Measurements from ENCODE around the gene SMPD3.

Gene SMPD3

DNA sequence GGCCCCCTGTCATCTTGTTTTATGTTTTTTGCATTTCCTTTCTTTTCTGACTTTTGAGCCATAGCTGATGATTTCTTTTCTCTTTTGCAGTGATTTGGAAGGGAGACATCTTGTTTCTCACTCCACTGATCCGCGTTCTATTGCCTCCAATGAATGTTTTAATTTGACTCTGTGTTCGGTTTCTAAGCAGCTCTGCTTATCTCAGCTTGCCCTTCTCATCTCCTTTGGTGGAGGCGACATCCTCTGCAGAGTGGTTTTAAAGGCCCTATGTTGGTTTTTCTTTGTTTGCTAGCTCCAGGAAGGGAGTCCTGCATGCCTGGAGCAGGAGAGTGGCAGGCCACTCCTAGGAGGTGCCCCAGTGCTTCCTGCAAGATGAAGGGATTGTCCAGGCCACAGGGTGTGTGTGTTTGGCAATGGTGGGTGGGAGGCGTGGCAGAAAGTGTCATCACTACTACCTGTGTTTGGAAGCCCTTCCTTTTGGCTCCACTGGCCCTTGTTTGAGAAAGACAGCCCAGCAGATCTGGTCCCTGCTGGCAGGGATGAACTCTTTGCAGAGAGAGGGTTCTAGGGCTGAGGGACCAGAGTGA lies 13.6 kb downstream of the SMPD3 start:
- no peak for DNase-seq (ENCODE audit: low read depth in 2 of 2)

DNA sequence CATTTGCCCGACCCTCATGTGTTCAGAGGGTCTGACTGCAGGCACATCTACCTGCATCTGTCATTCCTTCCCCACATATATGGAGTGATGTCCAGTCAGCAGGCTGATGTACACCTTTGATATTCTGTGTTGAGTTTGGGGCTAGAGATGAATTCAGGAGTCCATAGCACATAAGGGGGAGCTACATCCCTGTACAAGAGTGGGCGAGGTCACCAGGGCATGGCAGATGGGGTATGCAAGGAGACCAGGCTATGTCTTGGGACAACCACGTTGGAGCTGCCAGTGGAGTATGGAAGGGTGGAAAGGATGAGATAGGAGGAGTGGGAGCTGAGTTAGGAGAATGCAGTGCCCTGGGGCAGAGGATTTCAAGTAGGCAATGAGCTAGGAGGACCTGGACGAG lies 15.0 kb downstream of the SMPD3 start:
- DNase-seq (ENCODE audit: low read depth in 2 of 2) = no peak

DNA sequence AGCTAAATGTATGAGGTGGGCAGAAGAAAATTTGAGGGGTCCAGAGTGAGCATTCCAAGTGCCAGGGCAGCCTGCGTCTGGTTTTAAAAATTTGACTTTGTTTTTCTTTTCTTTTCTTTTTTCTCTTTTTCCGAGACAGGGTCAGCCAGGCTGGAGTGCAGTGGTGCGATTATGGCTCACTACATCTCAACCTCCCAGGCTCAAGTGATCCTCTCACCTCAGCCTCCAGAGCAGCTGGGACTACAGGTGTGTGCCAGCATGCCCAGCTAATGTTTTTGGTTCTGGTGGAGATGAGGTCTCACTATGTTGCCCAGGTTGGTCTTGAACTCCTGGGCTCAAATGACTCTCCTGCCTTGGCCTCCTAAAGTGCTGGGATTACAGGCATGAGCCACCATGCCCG lies 15.6 kb downstream of the SMPD3 start:
- no peak for DNase-seq (ENCODE audit: low read depth in 2 of 2)

DNA sequence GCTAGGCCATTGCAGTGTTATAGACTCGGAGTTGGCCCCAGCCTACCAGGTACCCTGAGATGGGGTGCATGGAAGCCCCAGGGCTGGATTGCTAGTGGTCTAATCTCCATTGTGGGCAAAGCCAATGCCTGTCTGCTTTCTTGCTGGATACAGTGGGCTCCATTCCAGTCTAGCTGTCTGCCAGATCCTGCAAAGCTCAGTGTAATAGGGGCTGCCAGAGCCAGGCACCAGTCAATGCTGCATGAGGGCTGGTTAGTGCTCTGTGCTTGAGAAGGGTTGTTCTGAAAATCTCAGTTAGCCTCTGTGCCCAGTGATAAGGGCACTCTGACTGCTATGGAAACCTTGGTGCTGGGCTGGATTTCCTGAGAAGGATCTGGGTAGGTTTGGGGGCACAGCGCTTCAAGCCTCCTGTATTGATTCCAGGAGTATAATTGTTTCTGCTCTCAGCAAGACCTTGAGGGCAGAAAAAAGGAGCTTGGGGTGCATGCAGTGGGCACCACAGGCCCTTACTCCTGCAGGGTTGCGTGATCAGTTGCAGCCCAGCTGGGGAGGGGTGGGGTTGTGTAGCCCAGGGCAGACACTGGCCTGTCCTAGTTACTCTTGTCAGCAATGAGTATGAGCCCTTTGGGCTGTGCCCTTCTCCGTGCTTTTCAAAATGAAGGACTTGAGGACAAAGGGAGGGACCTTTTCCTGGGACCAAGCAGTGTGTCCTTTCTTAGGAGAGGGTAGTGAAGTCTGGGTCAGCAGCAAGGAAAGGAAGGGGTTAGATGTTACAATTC lies 19.0 kb downstream of the SMPD3 start:
- DNase-seq (ENCODE audit: low read depth in 2 of 2) = no peak

DNA sequence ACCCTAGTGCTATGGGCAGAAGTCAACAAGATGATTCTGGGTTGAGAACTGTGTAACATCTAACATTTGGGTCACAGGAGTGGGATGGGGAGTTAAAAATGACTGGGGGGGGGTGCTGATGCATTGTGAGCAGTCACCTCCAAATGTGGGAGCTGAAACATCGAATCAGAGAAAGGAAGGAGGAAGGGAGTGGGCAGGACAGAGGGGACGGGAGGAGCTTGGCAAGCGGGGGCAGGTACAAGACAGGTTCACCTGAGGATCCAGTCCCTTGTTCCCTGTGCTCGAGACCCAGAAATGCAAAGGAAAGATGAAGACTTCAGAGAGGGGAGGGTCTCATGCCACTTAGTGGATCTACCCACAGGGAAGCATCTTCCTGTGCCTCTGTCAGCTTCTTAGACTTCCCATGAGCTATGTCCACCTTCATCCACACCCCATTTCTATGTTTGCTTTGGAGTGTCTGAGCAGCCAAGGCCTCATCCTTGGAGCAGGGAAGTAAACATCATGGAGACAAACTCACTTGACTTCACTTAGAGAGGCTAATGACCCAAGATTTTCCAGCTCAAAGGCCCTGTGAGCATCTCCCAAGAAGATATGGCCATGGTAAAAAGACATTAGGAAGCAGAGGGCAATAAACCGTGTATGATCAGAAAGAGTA lies 20.5 kb downstream of the SMPD3 start:
- DNase-seq (ENCODE audit: low read depth in 2 of 2) = no peak

DNA sequence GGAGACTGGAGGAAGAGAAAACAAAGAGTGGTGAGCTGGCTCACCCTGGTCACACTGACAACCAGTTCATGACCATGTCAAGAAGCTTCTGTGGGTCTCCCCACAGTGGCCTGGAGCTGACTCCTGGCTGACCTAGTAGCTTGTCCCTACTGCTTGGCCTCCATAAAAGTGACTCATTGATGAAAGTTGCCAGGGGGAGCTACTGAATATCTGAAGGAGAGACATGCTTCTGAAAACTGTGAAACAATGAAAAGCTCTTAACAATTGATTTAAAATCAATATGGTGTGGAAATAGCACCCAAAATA lies 22.0 kb downstream of the SMPD3 start:
- no peak for DNase-seq (ENCODE audit: low read depth in 2 of 2)

DNA sequence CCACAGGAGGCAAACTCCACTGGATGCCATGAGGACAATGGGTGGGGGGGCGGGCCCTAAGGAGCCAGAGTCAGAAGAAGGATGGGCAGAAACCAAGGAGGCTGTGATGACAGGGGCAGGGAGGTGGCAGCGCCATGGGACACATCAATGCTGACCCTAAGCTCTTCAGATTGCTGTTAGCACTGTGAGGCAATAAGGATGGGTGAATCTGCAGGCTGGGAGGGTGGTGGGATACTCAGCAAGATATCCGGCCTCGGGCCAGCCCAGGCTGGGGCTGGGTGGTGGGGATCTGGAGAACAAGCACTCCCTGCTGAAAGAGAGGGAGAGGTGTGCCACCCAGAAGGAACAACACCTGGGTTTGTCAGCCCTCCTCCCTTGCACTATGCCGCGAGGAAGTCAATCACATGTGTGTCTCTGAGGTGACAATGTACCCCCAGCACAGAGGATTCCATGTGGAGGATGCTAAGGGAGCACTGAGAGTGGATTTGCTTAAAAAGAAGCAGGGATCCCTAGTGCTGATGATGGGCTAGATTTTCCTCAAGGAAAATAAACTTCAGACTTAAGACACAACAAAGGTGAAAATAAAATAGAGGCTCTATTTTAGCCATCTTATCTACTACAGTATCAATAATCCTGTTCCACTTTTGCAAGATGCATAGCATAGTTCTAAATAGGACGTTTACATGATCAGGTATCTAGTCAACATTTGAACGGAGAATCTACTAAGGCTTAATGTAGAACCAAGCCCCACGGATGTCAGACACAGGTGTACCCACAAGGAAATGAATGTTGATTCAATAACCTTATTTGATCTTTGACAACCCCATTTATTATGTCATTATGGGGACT lies 22.6 kb downstream of the SMPD3 start:
- no peak for DNase-seq (ENCODE audit: low read depth in 2 of 2)

DNA sequence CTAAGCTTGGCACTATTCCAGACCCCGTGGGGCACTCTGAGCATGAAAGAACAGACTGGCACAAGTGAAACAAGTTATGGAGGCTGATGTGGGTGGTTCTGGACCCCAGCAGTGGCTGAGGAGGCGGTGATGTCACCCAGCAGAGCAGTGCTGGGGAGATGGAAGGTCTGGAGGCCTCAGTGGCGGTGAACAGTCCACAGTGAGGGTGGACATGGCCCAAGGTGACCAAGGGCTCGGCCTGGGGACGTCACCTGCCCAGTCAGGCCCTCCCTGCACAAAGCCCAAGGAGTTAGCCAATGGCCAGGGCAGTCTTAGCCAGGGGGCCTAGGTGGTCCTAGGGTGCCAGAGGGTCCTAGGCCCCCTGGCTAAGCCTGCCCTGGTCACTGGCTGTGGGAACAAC lies 24.5 kb downstream of the SMPD3 start:
- no peak for DNase-seq (ENCODE audit: low read depth in 2 of 2)

DNA sequence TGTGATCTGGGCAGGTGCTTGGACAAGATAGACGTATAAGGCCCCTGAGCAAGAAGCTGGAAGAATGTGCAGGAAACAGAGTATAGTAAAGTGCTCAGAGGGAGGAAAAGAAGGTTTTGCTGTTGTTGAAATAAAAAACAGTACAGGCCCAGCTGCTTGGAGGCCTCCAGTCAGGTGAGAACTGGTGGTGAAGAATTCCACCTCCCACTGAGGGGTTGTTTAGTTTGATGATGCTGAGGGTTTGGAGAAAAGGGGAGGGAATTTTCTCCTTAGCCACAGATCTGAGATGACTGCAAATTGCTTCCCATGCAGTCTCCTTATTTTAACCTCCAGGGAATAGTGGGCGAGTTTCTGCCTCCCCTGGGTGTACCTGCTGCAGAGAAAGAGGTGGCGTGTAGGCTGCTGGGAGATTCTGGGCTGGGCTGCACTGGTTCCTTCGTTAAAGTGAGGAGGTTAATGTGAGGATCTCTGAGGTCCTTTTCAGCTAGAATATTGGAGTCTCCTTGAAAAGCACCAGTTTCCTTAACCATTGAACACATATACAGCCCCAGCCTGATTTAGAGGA lies 25.8 kb downstream of the SMPD3 start:
- no peak for DNase-seq (ENCODE audit: low read depth in 2 of 2)

DNA sequence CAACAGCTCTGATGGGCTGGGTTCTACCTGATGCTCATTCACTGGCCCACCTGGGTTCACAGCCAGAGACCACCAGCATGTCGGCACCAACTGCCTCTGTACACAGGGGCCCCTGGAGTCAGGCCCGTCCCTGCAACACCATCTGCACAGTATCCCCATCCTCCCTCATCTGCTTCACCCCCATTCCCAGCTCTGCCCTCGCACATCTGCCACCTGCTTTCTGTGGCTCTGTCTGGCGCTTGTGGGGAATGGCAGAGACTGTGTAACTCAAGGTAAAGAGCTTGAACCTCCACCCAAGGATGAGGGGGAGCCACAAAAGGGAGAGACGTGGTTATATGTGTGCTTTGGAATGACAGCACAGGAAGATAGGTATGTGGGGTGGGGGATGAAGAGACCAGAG lies 27.2 kb downstream of the SMPD3 start:
- no peak for DNase-seq (ENCODE audit: low read depth in 2 of 2)

DNA sequence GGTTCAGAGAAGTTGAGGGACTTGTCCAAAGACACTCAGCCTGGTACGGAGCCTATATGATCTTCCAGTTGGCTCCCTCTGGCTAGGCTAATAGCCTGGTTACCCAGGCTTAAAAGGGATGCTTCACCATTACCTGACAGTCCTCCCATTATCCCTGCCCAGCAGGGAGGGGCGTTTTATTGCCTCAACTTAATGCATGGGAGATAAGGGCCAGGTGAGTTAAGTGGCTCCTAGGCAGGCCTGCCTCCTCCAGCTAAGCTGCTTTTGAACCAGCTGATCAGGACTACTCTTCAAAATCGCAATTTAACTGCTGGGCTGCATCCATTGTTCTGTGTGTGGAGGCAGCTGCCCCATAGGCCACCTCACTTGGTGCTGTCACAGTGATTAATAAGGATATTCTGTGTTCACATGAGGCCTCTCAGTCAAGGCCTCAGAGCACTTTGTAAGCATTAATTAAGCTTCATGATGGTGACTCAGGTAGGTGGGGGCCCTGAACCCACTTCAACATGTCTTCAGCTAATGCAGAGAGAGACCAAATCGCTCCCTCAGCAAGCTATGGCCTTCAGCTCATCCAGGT lies 27.9 kb downstream of the SMPD3 start:
- no peak for DNase-seq (ENCODE audit: low read depth in 2 of 2)

DNA sequence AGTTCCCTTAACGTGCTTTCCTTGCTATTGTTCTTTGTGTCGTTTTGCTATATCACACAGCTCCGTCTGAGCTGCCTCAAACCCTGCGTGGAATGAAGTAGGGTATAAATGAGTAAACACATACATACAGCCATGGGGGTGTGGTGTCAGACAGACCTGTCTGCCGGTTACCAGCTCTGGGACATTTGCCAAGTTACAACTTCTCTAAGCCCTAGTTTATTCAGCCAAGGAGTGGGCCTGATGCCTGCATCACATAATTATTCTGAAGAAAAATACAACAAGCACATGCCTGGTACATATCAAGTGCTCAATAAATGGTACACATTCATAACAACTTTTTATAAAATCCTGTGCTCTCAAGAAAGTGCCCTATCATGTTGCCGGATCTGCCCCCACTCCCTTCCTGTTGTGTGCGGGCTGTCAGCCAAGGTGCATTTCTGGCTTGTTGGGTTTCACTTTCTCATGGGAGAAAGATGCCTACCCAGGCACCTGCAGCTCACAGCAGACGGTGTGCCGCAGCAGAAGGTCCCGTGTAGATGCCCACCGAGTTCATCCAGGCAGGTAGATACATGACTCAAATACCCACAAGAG lies 30.5 kb downstream of the SMPD3 start:
- DNase-seq (ENCODE audit: low read depth in 2 of 2) = peak; percentile 53 to 55

DNA sequence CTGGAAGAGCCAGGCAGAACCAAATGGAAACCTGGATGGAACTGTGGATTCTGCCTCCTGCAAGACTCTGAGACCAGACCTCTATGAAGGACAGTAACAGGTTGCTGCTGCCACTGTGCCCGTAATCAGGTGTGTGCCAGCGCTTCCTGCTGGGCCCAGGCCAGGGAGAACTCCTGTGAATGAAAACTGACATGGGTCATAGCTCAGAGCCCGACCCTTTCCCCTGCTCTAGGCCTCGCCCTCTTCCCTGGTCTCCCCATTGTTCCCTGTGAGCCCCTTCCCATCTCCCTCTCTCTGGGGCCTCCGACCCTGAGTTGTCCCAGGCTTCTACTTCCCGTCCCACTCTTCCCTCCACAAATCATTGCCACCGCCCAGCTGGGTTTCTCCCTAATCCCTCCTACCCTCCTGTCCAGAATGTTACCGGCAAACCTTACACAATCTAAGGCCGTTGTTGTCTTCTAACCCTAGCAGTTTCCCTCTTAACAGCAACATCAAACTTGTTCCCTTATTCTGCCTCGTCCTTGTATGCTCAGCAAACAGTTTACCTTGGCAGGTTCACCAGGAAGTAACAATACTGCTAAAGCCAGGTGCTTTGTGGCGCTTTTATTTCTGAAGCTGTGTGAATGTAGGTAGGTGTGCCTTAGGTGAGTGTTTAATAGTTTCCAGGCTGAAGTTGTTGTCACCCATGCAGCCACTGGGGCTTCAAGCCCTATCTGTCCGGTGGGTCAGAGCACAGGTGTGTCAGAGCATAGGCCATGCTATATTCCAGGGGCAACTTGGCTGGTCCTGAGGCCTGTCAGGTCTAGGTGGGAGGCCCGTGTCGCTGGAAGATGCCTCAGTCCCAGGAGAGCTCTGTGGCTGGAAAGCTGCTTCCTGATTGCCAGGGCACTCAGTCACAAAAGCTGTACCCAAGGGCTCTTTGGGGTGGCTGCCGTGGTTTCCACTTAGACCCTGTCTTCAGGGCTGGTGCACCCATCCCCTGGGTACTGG lies 32.0 kb downstream of the SMPD3 start:
- DNase-seq (ENCODE audit: low read depth in 2 of 2) = no peak

DNA sequence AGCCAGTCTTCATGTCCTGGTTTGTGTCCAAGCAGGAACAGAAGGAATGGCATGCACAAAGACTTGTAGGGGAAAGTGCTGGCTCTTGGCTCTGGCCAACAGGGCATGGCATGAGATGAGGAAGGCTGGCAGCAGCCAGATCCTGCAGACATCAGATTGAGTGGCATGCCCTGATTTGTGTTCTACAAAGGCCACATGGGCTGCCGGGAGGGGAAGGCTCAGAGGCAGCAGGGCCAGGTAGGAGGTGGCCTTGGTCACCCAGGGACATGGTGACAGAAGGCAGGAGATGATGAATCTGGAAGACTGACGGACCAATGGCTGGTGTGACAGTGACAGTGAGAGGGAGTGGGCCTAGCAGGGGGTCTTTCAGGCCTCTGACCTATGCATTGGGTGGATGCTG lies 33.7 kb downstream of the SMPD3 start:
- DNase-seq (ENCODE audit: low read depth in 2 of 2) = no peak

DNA sequence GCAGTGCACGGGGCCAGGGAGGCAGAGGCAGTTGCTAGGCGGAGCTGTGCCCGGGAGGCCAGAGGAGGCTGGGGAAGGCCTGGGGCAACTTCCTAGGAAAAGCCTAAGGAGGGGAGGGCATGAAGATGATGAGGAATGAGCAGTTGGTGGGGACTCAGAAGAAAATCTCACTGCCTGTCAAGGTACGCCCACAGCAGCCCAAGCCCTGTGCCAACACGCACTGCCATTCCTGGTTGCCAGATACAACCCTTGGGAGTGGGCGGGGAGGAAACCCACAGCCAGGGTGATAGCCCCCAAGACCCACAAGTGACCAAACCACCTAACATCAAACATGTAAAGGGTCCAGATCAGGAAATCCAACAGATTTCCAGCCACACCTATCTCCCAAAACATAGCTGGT lies 36.2 kb downstream of the SMPD3 start:
- DNase-seq (ENCODE audit: low read depth in 2 of 2) = no peak

DNA sequence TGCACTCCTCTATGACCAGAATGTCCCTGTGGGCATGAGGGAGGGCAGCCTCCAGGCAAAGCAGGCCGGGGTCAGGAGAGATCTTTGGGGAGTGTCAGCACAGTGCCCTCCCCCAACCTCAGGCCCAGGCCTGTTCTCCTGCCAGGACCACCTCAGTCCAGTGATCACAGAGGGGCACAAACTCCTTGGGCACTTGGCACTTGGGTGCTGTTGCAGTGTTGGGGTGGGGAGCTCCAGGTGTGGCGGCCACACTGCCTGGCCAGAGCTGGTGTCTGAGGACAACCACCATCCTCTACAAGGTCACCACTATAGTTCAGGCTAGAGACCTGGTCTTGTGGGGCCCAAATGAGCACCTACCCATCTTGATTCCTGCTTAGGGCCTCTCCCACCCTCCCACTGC lies 37.2 kb downstream of the SMPD3 start:
- no peak for DNase-seq (ENCODE audit: low read depth in 2 of 2)

DNA sequence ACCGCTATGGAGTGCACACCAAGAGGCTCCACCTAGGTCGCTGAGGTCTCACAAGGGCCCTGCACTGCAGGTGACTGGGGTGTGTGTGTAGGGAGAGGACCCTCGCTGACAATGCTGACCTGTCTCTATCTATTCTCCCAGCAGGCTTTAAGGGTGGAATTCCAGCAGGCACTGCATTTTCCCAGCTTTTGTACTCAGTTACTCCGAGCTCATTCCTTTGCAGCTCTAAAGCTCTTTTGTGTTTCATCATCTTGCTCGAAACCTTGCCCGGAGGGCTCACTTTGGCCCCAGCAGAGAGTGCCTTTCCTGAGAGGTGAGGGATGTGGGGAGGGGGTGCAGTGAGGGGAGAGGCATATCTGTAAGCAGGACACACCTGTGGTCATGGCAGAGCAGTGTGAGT lies 39.3 kb downstream of the SMPD3 start:
- no peak for DNase-seq (ENCODE audit: low read depth in 2 of 2)

DNA sequence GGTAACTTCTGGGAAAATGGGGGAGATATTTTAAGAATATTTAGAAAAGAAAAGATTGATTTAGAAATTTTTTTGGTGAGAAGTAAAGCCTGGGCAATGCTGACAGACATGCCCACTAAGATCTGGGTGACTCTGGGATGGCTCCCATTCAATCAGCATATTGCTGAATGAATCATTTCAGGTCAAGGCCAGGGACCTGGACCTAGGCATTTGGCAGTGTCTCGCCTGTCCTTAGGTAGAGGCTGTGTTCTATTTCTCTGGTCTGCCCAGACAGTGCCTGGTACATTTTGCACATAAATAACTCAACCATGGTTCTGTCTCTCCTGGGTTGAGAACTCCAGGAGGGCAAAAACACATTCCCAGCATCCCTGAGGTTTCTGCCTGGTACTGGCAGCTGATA lies 39.9 kb downstream of the SMPD3 start:
- DNase-seq (ENCODE audit: low read depth in 2 of 2) = no peak

DNA sequence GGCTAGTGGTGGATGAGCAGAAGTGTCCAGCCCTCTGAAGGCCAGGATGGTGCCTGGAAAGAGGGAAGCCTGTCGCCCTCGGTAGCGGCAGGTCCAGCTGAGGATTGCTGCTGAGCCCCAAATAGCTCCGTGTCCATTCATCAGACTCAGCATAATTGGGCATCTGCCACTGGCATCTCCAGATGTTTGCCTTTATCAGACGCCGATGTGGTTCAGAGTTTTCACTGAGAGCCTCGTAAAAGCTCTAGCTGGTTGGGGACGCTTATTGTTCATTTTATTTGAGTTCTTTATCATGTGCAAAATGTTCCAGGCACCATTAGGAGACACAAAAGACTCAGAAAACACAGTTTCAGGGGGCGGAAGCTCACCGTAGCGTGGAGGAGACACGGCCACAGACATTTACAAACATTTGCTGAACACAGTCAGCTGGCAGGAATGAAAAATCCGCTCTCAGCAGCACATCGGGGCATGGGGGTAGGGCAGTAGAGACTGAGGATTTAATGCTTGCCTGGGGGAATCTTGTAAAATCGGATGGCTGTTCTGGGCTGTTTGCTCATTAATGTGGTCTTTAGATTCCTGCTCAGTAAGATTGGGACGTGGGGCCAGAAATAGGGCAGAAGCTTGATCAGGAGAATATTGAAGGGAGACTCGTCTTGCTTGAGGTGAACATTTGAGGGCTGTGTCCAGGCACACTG lies 41.7 kb downstream of the SMPD3 start:
- no peak for DNase-seq (ENCODE audit: low read depth in 2 of 2)
